Measurements from ENCODE around the gene FHL2.
"Not testable (repeated sequence)": the region's sequence is repeated elsewhere in the genome, so short reads cannot be mapped to it uniquely, and the experiment has no call there.

DNA sequence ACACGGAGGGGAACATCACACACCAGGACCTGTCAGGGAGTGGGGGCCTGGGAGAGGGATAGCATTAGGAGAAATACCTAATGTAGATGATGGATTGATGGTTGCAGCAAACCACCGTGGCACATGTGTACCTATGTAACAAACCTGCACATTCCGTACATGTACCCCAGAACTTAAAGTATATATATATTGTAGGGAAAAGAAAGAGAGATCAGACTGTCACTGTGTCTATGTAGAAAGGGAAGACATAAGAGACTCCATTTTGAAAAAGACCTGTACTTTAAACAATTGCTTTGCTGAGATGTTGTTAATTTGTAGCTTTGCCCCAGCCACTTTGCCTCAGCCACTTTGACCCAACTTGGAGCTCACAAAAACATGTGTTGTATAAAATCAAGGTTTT is 26.0 kb upstream of the FHL2 start:
- TF ChIP-seq, protein P1, sequence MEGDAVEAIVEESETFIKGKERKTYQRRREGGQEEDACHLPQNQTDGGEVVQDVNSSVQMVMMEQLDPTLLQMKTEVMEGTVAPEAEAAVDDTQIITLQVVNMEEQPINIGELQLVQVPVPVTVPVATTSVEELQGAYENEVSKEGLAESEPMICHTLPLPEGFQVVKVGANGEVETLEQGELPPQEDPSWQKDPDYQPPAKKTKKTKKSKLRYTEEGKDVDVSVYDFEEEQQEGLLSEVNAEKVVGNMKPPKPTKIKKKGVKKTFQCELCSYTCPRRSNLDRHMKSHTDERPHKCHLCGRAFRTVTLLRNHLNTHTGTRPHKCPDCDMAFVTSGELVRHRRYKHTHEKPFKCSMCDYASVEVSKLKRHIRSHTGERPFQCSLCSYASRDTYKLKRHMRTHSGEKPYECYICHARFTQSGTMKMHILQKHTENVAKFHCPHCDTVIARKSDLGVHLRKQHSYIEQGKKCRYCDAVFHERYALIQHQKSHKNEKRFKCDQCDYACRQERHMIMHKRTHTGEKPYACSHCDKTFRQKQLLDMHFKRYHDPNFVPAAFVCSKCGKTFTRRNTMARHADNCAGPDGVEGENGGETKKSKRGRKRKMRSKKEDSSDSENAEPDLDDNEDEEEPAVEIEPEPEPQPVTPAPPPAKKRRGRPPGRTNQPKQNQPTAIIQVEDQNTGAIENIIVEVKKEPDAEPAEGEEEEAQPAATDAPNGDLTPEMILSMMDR (IDR thresholded peaks at IDR 0.05), result not testable (repeated sequence)
- TF ChIP-seq POLR2A (IDR thresholded peaks at IDR 0.05), result not testable (repeated sequence)
